Measurements from ENCODE around the gene DRC3. TPM values are rescaled to one million over a fixed set of nuclear protein-coding genes. Genes with fewer than 3 reads are reported as not detected.
A peak's percentile ranks its signal among the peaks of the same experiment; 100 is the strongest.

Gene DRC3
- total RNA-seq, 1 donor from 2014 or later: 0.06 TPM

DNA sequence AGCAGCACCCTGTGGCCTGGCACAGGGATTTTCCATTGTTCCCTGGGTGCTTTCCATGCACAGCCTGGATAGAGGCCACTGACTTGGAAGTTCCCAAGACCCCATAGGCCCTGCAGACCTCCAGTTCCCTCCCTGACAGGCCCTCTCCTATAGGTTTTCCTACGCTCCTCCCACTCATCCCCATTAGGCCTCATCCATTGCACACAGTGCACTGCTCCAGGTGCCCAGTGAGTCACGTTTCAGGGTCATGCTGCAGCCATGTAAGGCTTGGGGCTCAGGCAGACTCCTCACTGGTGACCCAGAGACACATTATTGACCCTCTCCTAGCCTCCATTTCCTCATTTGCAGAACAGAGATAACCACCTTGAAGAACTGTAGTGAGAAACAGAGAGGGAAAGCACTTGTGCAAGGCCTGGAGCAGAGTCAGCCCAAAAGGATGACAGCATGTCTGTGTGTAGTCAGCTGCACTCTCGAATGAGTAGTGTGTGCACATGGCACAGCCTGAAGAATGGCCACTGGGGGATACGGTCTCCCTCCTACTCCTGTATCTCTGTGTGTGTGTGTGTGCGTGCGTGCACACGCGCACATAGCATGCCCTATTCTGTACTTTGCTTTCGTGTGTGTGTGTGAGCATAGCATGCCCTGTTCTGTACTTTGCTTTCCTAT lies 26.8 kb downstream of the DRC3 start:
- DNase-seq (ENCODE audit: low read depth): no peak
- TF ChIP-seq, protein P1, sequence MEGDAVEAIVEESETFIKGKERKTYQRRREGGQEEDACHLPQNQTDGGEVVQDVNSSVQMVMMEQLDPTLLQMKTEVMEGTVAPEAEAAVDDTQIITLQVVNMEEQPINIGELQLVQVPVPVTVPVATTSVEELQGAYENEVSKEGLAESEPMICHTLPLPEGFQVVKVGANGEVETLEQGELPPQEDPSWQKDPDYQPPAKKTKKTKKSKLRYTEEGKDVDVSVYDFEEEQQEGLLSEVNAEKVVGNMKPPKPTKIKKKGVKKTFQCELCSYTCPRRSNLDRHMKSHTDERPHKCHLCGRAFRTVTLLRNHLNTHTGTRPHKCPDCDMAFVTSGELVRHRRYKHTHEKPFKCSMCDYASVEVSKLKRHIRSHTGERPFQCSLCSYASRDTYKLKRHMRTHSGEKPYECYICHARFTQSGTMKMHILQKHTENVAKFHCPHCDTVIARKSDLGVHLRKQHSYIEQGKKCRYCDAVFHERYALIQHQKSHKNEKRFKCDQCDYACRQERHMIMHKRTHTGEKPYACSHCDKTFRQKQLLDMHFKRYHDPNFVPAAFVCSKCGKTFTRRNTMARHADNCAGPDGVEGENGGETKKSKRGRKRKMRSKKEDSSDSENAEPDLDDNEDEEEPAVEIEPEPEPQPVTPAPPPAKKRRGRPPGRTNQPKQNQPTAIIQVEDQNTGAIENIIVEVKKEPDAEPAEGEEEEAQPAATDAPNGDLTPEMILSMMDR (conservative IDR thresholded peaks at IDR 0.05; ENCODE audit: low read depth, low read length): no peak

DNA sequence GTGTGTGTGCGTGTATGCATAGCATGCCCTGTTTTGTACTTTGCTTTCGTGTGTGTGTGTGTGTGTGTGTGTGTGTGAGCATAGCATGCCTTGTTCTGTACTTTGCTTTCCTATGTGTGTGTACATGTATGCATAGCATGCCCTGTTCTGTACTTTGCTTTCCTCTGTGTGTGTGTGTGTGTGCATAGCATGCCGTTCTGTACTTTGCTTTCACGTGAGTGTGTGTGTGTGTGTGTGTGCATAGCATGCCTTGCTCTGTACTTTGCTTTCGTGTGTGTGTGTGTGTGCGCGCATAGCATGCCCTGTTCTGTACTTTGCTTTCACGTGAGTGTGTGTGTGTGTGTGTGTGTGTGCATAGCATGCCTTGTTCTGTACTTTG lies 27.4 kb downstream of the DRC3 start:
- TF ChIP-seq, protein P1 (conservative IDR thresholded peaks at IDR 0.05; ENCODE audit: low read depth, low read length): no peak
- H3K4me3 ChIP-seq (ENCODE audit: low read depth, low read length): no peak overlapping the region
- DNase-seq (ENCODE audit: low read depth): no peak

More for the DNA sequence above, 26.8 kb downstream of the DRC3 start:
- no peak overlapping the region for H3K4me3 ChIP-seq (ENCODE audit: low read depth, low read length)

DNA sequence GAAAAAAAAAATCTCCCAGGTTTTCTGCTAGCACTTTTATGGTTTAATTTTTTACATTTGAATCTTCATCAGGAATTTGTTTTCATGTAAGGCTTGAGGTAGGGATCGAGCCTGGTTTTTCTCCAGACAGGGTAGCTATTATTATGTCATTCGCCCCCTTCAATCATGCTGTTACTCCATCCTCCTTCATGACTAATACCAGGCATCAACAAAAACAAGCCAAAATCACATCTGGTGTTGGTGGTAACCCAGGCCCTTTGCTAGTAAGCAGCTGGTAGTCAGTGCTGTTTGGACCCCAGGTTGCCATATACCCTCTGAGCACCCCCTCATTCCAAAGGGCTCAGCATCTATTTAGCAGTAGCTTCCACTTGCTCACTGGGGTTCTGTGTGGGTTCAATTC lies 29.5 kb downstream of the DRC3 start:
- H3K4me3 ChIP-seq (ENCODE audit: low read depth, low read length): no peak overlapping the region
- DNase-seq (ENCODE audit: low read depth): no peak
- TF ChIP-seq, protein P1 (conservative IDR thresholded peaks at IDR 0.05; ENCODE audit: low read depth, low read length): no peak

- no peak for DNase-seq (ENCODE audit: low read depth)
- H3K4me3 ChIP-seq (ENCODE audit: low read depth, low read length): no peak overlapping the region
- TF ChIP-seq, protein P1 (conservative IDR thresholded peaks at IDR 0.05; ENCODE audit: low read depth, low read length): no peak
Observed at GRCh38 chr17:18004345-18004744, 31.7 kb downstream of the DRC3 start.

- DNase-seq (ENCODE audit: low read depth): no peak
- H3K4me3 ChIP-seq (ENCODE audit: low read depth, low read length): no peak overlapping the region
- TF ChIP-seq, protein P1 (conservative IDR thresholded peaks at IDR 0.05; ENCODE audit: low read depth, low read length): peak; percentile 32
Observed at GRCh38 chr17:18004884-18005305, 32.2 kb downstream of the DRC3 start.

GRCh38 chr17:18005496-18005895 lies 32.8 kb downstream of the DRC3 start:
- no peak overlapping the region for H3K4me3 ChIP-seq (ENCODE audit: low read depth, low read length)
- TF ChIP-seq, protein P1 (conservative IDR thresholded peaks at IDR 0.05; ENCODE audit: low read depth, low read length): no peak
- no peak for DNase-seq (ENCODE audit: low read depth)
